Measurements from ENCODE around the gene UFSP1. TPM values are rescaled to one million over a fixed set of nuclear protein-coding genes. Genes with fewer than 3 reads are reported as not detected.

The UFSP1 gene
- polyA plus RNA-seq, 1 experiment = 2.0 TPM

- Histone ChIP-seq H3K4me3 (ENCODE audit: low read depth, low read length) (no peak overlapping the region), H3K36me3 (ENCODE audit: control insufficient read depth, insufficient read depth, low read length) (peaks cover 4% of the 10 kb centered on the region; the same call in 1 of the 2 replicates), H3K27me3 (ENCODE audit: control insufficient read depth, insufficient read depth, low read length) (no peaks in the 10 kb centered on the region)
- POLR2A ChIA-PET = interaction anchor here (0.7 kb wide), 1 partner anchor 88 kb away, joined by 4 read pairs; no protein-coding TSS in a partner anchor
- CTCF ChIA-PET = interaction anchor here (0.6 to 9.2 kb wide), 5 partner anchors 29 to 149 kb away, joined by 3 to 143 read pairs (median 5); partner anchors contain the start of genes EPO and POP7
- TF ChIP-seq, protein P1, sequence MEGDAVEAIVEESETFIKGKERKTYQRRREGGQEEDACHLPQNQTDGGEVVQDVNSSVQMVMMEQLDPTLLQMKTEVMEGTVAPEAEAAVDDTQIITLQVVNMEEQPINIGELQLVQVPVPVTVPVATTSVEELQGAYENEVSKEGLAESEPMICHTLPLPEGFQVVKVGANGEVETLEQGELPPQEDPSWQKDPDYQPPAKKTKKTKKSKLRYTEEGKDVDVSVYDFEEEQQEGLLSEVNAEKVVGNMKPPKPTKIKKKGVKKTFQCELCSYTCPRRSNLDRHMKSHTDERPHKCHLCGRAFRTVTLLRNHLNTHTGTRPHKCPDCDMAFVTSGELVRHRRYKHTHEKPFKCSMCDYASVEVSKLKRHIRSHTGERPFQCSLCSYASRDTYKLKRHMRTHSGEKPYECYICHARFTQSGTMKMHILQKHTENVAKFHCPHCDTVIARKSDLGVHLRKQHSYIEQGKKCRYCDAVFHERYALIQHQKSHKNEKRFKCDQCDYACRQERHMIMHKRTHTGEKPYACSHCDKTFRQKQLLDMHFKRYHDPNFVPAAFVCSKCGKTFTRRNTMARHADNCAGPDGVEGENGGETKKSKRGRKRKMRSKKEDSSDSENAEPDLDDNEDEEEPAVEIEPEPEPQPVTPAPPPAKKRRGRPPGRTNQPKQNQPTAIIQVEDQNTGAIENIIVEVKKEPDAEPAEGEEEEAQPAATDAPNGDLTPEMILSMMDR (IDR thresholded peaks at IDR 0.05; ENCODE audit: insufficient read depth, low read depth, low read length) = no peak
- DNase-seq (ENCODE audit: low read depth) = no peak
These were observed 35.2 kb downstream of the UFSP1 start for GRCh38 chr7:100854146-100854895.

DNA sequence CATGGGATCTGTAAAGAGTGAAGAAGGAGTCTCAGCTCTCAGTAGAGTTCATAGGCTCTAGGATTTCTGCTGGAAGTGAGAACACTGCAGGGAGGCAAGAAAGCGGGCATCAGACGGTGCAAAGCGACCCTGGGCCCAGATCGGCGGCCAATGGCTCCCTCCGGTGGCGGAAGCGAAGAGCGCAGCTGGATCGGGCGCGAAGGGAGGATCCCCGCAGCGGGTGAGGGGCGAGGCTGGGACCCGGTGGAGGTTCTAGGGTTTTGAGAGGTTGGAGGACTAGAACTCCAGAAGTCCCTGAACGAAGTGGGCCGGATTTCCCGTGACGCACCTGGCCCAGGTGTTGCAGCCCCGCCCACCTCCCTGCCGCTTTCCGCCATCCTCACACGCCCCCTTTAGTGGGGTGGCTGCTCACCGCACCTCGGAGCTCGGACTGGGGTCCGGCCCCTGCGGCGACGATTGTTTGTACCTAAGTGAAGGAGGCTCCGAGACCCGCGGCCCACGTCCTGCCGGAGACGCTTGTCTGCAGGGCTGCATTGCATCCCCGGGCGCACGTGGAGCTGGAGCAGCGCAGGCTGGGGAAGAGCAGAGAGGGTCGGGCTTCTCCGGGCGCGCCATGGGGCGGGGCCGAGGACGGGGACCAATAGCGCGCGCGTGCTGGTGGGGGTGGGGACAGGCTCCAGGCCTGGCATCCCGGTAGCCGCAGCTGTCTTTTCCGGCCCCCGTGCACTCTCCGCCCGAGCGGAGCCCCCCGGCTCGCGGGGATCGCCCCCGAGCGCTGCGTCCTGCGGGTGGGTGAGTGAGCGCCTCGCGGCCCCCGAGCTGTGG, 37.3 kb downstream of the UFSP1 start, which contains the start of gene SLC12A9:
Gene SLC12A9, plus strand, starts transcription at position 666 of the 825 bp plus-strand sequence. CDS start 1,485 bp downstream, outside the sequence.
- TF ChIP-seq, protein P1 (IDR thresholded peaks at IDR 0.05; ENCODE audit: insufficient read depth, low read depth, low read length) = peak; percentile 90
- POLR2A ChIA-PET = interaction anchor here (0.6 to 2.0 kb wide), 4 partner anchors 127 to 269 kb away, joined by 3 to 8 read pairs (median 6); partner anchors contain the start of gene POP7

DNA sequence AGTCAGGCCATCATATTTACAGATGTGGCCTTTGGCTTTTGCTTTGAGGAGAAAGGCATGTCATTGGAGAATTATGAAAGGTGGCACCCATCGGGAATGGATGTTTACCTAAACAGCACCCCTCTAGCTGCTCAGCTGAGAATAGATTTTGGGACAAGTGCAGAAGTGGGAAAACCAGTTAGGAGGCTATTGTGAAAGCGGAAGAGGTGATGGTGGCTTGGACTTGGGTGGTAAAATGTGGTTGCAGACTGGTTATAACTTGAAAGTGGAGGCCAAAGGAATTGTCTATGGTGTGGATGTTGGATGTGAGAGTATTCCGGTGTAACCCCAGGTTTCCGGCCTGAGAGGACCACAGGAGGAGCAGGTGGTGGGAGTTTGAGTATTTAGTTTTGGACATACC, 42.2 kb downstream of the UFSP1 start:
- DNase-seq (ENCODE audit: low read depth) = no peak
- CTCF ChIA-PET = interaction anchor here (1.0 kb wide), 2 partner anchors 45 to 142 kb away, joined by 3 read pairs; partner anchors contain the start of gene POP7
- TF ChIP-seq, protein P1 (IDR thresholded peaks at IDR 0.05; ENCODE audit: insufficient read depth, low read depth, low read length) = no peak
- Histone ChIP-seq H3K4me3 (ENCODE audit: low read depth, low read length) (no peak overlapping the region), H3K36me3 (ENCODE audit: control insufficient read depth, insufficient read depth, low read length) (no peaks in the 10 kb centered on the region), H3K27me3 (ENCODE audit: control insufficient read depth, insufficient read depth, low read length) (no peaks in the 10 kb centered on the region)
- POLR2A ChIA-PET = no interaction called here

More for the DNA sequence above, 37.3 kb downstream of the UFSP1 start, which contains the start of gene SLC12A9:
- H3K4me3 ChIP-seq (ENCODE audit: low read depth, low read length) = peak within 1 kb of the TSS; percentile 79
- H3K36me3 ChIP-seq (ENCODE audit: control insufficient read depth, insufficient read depth, low read length) = peaks cover 3% of the 10 kb centered on the region; the same call in 1 of the 2 replicates
- CTCF ChIA-PET = interaction anchor here (0.7 to 9.2 kb wide), 40 partner anchors 9 to 416 kb away, joined by 3 to 143 read pairs (median 5); partner anchors contain the start of genes EPHB4, EPO, MOSPD3 and PCOLCE
- no peaks in the 10 kb centered on the region for H3K27me3 ChIP-seq (ENCODE audit: control insufficient read depth, insufficient read depth, low read length)
- DNase-seq (ENCODE audit: low read depth) = peak; percentile 31

- H3K27me3 ChIP-seq (ENCODE audit: control insufficient read depth, insufficient read depth, low read length) = no peaks in the 10 kb centered on the region
- no peaks in the 10 kb centered on the region for H3K36me3 ChIP-seq (ENCODE audit: control insufficient read depth, insufficient read depth, low read length)
- ChIA-PET POLR2A (no interaction called here), CTCF (no interaction called here)
- DNase-seq (ENCODE audit: low read depth) = no peak
- TF ChIP-seq, protein P1 (IDR thresholded peaks at IDR 0.05; ENCODE audit: insufficient read depth, low read depth, low read length) = no peak
- no peak overlapping the region for H3K4me3 ChIP-seq (ENCODE audit: low read depth, low read length)
These were observed 48.9 kb downstream of the UFSP1 start for GRCh38 chr7:100840470-100841100.
